HG03457 (cell line): Measurements from ENCODE around the gene CNKSR2.

Source experiments
- ATAC-seq: cut with Tn5 transposase; IDR thresholded peaks from one replicate; pipeline ENCODE4 v1.9.1; 2021; ENCODE audit warnings: moderate number of reproducible peaks; ENCODE audit not compliant: unreplicated experiment

The CNKSR2 gene

GRCh38 chrX:21590012-21590776 is 216.0 kb downstream of the CNKSR2 start:
- ATAC-seq: no peak

- no peak for ATAC-seq
Measured at GRCh38 chrX:21606002-21606401, 231.8 kb downstream of the CNKSR2 start.

GRCh38 chrX:21610168-21610567 is 235.9 kb downstream of the CNKSR2 start:
- no peak for ATAC-seq

- no peak for ATAC-seq
Measured at GRCh38 chrX:21612154-21612553, 237.9 kb downstream of the CNKSR2 start.

GRCh38 chrX:21616386-21616785 is 242.2 kb downstream of the CNKSR2 start:
- ATAC-seq: no peak

- ATAC-seq: no peak
Measured at GRCh38 chrX:21620234-21620633, 246.0 kb downstream of the CNKSR2 start.

GRCh38 chrX:21623778-21624501 is 249.7 kb downstream of the CNKSR2 start:
- ATAC-seq: no peak

- no peak for ATAC-seq
Measured at GRCh38 chrX:21632027-21632426, 257.8 kb downstream of the CNKSR2 start.

GRCh38 chrX:21638311-21638710 is 264.1 kb downstream of the CNKSR2 start:
- ATAC-seq: no peak

GRCh38 chrX:21639775-21640174 is 265.6 kb downstream of the CNKSR2 start:
- no peak for ATAC-seq

GRCh38 chrX:21645431-21645830 is 271.2 kb downstream of the CNKSR2 start:
- no peak for ATAC-seq

GRCh38 chrX:21645886-21646285 is 271.7 kb downstream of the CNKSR2 start:
- ATAC-seq: no peak

GRCh38 chrX:21655901-21656586 is 281.8 kb downstream of the CNKSR2 start:
- ATAC-seq: no peak

GRCh38 chrX:21656587-21657317 is 282.5 kb downstream of the CNKSR2 start:
- ATAC-seq: no peak

- ATAC-seq: no peak
Measured at GRCh38 chrX:21657318-21658151, 283.3 kb downstream of the CNKSR2 start.

- ATAC-seq: no peak
Measured at GRCh38 chrX:21658152-21658737, 284.0 kb downstream of the CNKSR2 start, which contains the start of gene KLHL34. Gene KLHL34, minus strand, starts transcription at chrX:21658330. Its CDS starts 542 bp downstream, at chrX:21657788.

- ATAC-seq: no peak
Measured at GRCh38 chrX:21658746-21659145, 284.5 kb downstream of the CNKSR2 start.

- ATAC-seq: no peak
Measured at GRCh38 chrX:21659320-21659719, 285.1 kb downstream of the CNKSR2 start.

- ATAC-seq: no peak
Measured at GRCh38 chrX:21660156-21660555, 285.9 kb downstream of the CNKSR2 start.

GRCh38 chrX:21661316-21661715 is 287.1 kb downstream of the CNKSR2 start:
- no peak for ATAC-seq
